HEK293 (cell line): Measurements from ENCODE around the gene TLE1.

ENCODE experiments used
- EGR2 ChIP-seq: fragments of 450-650 bp; formaldehyde crosslinking; IDR thresholded peaks from 2 replicates; pipeline ENCODE4 v1.5.1; 2016; ENCODE audit warnings: low read depth, missing biosample characterization, missing genetic modification characterization
- INSM2 ChIP-seq: fragments of 450-650 bp; formaldehyde crosslinking; IDR thresholded peaks from 2 replicates; pipeline ENCODE4 v1.5.1; 2016; ENCODE audit warnings: missing biosample characterization, missing genetic modification characterization
- KLF8 ChIP-seq: fragments of 450-650 bp; formaldehyde crosslinking; IDR thresholded peaks from 2 replicates; pipeline ENCODE4 v1.5.1; 2016; ENCODE audit warnings: missing biosample characterization, missing genetic modification characterization
- PRDM1 ChIP-seq: fragments of 450-650 bp; formaldehyde crosslinking; IDR thresholded peaks from 2 replicates; pipeline ENCODE4; 2016; ENCODE audit warnings: missing biosample characterization, missing genetic modification characterization
- SCRT1 ChIP-seq: fragments of 450-650 bp; formaldehyde crosslinking; IDR thresholded peaks from 2 replicates; pipeline ENCODE4 v1.5.1; 2016; ENCODE audit warnings: missing biosample characterization, missing genetic modification characterization, borderline replicate concordance
- SP2 ChIP-seq: fragments of 450-650 bp; formaldehyde crosslinking; IDR thresholded peaks from 2 replicates; pipeline ENCODE4 v1.5.1; 2016; ENCODE audit warnings: missing biosample characterization, missing genetic modification characterization
- WT1 ChIP-seq: fragments of 450-650 bp; formaldehyde crosslinking; IDR thresholded peaks from 2 replicates; pipeline ENCODE4 v1.5.1; 2016; ENCODE audit warnings: missing biosample characterization, missing genetic modification characterization
- YY1 ChIP-seq: fragments of 450-650 bp; formaldehyde crosslinking; IDR thresholded peaks from 2 replicates; pipeline ENCODE4 v1.5.1; 2018; ENCODE audit warnings: missing biosample characterization, missing genetic modification characterization
- ZBTB10 ChIP-seq: fragments of 450-650 bp; formaldehyde crosslinking; IDR thresholded peaks from 2 replicates; pipeline ENCODE4 v1.5.1; 2016; ENCODE audit warnings: missing biosample characterization, missing genetic modification characterization
- ZBTB26 ChIP-seq: fragments of 450-650 bp; formaldehyde crosslinking; optimal IDR thresholded peaks from 2 replicates; pipeline ENCODE3; 2016; ENCODE audit warnings: missing biosample characterization, mild to moderate bottlenecking, missing genetic modification characterization
- ZFP41 ChIP-seq: fragments of 450-650 bp; formaldehyde crosslinking; IDR thresholded peaks from 2 replicates; pipeline ENCODE4 v1.5.1; 2016; ENCODE audit warnings: missing biosample characterization, missing genetic modification characterization, borderline replicate concordance
- ZNF174 ChIP-seq: fragments of 450-650 bp; formaldehyde crosslinking; IDR thresholded peaks from 2 replicates; pipeline ENCODE4 v1.5.0; 2017; ENCODE audit warnings: missing biosample characterization, mild to moderate bottlenecking, missing genetic modification characterization
- ZNF19 ChIP-seq: fragments of 450-650 bp; formaldehyde crosslinking; IDR thresholded peaks from 2 replicates; pipeline ENCODE4; 2016; ENCODE audit warnings: missing biosample characterization, missing genetic modification characterization, low read depth
- ZNF2 ChIP-seq: fragments of 450-650 bp; formaldehyde crosslinking; IDR thresholded peaks from 2 replicates; pipeline ENCODE4 v1.5.1; 2016; ENCODE audit warnings: missing biosample characterization, missing genetic modification characterization
- ZNF211 ChIP-seq: fragments of 450-650 bp; formaldehyde crosslinking; IDR thresholded peaks from 2 replicates; pipeline ENCODE4 v1.5.1; 2016; ENCODE audit warnings: low read depth, missing biosample characterization, missing genetic modification characterization
- ZNF239 ChIP-seq: fragments of 450-650 bp; formaldehyde crosslinking; IDR thresholded peaks from 2 replicates; pipeline ENCODE4 v1.5.1; 2016; ENCODE audit warnings: missing biosample characterization, missing genetic modification characterization
- ZNF398 ChIP-seq: fragments of 450-650 bp; formaldehyde crosslinking; IDR thresholded peaks from 2 replicates; pipeline ENCODE4 v1.5.1; 2017; ENCODE audit warnings: missing biosample characterization, missing genetic modification characterization
- ZNF513 ChIP-seq: fragments of 450-650 bp; IDR thresholded peaks from 2 replicates; pipeline ENCODE4 v1.5.1; 2018; ENCODE audit warnings: missing biosample characterization, missing genetic modification characterization
- ZNF623 ChIP-seq: fragments of 450-650 bp; formaldehyde crosslinking; IDR thresholded peaks from 2 replicates; pipeline ENCODE4 v1.5.1; 2016; ENCODE audit warnings: missing biosample characterization, missing genetic modification characterization
- ZNF654 ChIP-seq: fragments of 450-650 bp; formaldehyde crosslinking; IDR thresholded peaks from 2 replicates; pipeline ENCODE4 v1.5.1; 2016; ENCODE audit warnings: low read depth, missing biosample characterization, missing genetic modification characterization
- ZNF843 ChIP-seq: fragments of 450-650 bp; formaldehyde crosslinking; IDR thresholded peaks from 2 replicates; pipeline ENCODE4 v1.5.1; 2016; ENCODE audit warnings: missing biosample characterization, missing genetic modification characterization
- TF ChIP-seq, protein P1 (sequence below): fragments of 450-650 bp; formaldehyde crosslinking; IDR thresholded peaks from 2 replicates; pipeline ENCODE4 v1.5.1; 2016; ENCODE audit warnings: missing biosample characterization, missing genetic modification characterization
- TF ChIP-seq, protein P2 (sequence below): fragments of 450-650 bp; formaldehyde crosslinking; IDR thresholded peaks from 2 replicates; pipeline ENCODE4 v1.5.1; 2016; ENCODE audit warnings: missing biosample characterization, missing genetic modification characterization
- TF ChIP-seq, protein P3 (sequence below): fragments of 450-650 bp; formaldehyde crosslinking; IDR thresholded peaks from 2 replicates; pipeline ENCODE4 v1.5.1; 2016; ENCODE audit warnings: missing biosample characterization, missing genetic modification characterization

The TLE1 gene

DNA sequence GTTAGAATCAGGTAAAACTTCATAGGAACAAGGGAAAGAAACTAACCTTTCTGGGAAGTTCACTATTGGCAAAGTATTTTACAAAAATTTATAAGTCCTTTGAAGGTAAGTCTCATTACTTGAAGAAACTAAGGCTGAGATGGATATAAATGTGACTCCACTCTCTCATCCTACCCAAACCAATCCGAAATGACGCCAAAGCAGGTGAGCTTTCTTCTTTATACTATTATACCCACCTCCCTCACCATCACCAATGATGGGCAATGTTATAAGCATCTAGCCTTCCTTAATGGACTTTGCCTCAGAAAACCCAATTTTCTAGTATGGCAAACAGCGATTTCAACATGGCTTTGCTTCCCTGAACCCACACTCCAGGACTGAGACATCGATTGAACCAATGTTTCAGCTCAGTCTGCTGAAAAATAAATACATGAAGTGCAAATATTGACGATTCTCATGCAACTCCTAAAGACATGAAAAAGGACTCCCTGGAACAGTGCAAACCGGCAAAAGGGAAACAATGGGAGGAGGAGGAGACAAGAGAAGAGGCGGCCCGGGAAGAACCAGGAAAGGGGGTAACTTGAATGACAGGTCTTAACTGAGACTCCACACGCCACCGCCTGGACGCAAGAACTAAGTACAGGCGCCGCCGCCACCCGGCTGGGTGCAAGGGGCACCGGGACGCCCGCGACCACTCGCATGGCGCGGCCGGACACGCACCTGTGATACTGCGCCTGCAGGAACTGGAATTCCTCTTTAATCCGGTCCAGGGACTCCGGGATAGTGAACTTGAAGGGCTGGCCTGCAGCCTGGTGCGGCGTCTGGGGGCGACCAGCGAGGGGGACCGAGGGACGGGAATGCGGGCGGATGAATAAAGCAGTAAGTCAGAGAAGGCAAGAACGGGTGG, 2.5 kb downstream of the TLE1 start (continued):
- peak; percentile 19; the same call in 1 of the 2 replicates for TF ChIP-seq ZBTB10
- TF ChIP-seq KLF8 = no peak
- TF ChIP-seq ZNF239 (tag by site-specific recombination) = no peak
- TF ChIP-seq ZNF843 (tag by site-specific recombination) = no peak
- no peak for TF ChIP-seq EGR2 (tag by site-specific recombination)
- no peak for TF ChIP-seq ZNF211
- no peak for TF ChIP-seq INSM2 (tag by site-specific recombination)
- TF ChIP-seq PRDM1 (tag by site-specific recombination) = no peak
- no peak for TF ChIP-seq ZNF398 (tag by site-specific recombination)
- no peak for TF ChIP-seq ZNF2 (tag by site-specific recombination)
- TF ChIP-seq, protein P1, sequence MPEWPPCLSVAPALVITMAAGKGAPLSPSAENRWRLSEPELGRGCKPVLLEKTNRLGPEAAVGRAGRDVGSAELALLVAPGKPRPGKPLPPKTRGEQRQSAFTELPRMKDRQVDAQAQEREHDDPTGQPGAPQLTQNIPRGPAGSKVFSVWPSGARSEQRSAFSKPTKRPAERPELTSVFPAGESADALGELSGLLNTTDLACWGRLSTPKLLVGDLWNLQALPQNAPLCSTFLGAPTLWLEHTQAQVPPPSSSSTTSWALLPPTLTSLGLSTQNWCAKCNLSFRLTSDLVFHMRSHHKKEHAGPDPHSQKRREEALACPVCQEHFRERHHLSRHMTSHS = no peak
- TF ChIP-seq ZNF623 (tag by site-specific recombination) = no peak
- TF ChIP-seq, protein P2, sequence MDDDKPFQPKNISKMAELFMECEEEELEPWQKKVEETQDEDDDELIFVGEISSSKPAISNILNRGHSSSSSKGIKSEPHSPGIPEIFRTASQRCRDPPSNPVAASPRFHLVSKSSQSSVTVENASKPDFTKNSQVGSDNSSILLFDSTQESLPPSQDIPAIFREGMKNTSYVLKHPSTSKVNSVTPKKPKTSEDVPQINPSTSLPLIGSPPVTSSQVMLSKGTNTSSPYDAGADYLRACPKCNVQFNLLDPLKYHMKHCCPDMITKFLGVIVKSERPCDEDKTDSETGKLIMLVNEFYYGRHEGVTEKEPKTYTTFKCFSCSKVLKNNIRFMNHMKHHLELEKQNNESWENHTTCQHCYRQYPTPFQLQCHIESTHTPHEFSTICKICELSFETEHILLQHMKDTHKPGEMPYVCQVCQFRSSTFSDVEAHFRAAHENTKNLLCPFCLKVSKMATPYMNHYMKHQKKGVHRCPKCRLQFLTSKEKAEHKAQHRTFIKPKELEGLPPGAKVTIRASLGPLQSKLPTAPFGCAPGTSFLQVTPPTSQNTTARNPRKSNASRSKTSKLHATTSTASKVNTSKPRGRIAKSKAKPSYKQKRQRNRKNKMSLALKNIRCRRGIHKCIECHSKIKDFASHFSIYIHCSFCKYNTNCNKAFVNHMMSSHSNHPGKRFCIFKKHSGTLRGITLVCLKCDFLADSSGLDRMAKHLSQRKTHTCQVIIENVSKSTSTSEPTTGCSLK (tag by site-specific recombination) = no peak
- no peak for TF ChIP-seq ZNF19 (tag by site-specific recombination)
- TF ChIP-seq YY1 = 0 out of 2 replicates have a peak, but pooled peaks have one; percentile 12
- TF ChIP-seq SP2 (tag by site-specific recombination) = peak; percentile 6; the same call in 1 of the 2 replicates
- peak; percentile 57 for TF ChIP-seq ZBTB26 (tag by site-specific recombination)
- TF ChIP-seq, protein P3, sequence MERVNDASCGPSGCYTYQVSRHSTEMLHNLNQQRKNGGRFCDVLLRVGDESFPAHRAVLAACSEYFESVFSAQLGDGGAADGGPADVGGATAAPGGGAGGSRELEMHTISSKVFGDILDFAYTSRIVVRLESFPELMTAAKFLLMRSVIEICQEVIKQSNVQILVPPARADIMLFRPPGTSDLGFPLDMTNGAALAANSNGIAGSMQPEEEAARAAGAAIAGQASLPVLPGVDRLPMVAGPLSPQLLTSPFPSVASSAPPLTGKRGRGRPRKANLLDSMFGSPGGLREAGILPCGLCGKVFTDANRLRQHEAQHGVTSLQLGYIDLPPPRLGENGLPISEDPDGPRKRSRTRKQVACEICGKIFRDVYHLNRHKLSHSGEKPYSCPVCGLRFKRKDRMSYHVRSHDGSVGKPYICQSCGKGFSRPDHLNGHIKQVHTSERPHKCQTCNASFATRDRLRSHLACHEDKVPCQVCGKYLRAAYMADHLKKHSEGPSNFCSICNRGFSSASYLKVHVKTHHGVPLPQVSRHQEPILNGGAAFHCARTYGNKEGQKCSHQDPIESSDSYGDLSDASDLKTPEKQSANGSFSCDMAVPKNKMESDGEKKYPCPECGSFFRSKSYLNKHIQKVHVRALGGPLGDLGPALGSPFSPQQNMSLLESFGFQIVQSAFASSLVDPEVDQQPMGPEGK (tag by site-specific recombination) = peak; percentile 20; the same call in 1 of the 2 replicates
- no peak for TF ChIP-seq ZFP41 (tag by site-specific recombination)
- 0 out of 2 replicates have a peak, but pooled peaks have one; percentile 6 for TF ChIP-seq ZNF513 (tag by site-specific recombination)
- peak; percentile 27; the same call in 1 of the 2 replicates for TF ChIP-seq ZNF654
- TF ChIP-seq SCRT1 (tag by site-specific recombination) = no peak
- 0 out of 2 replicates have a peak, but pooled peaks have one; percentile 40 for TF ChIP-seq WT1 (tag by site-specific recombination)
- TF ChIP-seq ZNF174 (tag by site-specific recombination) = no peak
